ENCODE results near the gene L3MBTL1. TPM values are rescaled to one million over a fixed set of nuclear protein-coding genes. Genes with fewer than 3 reads are reported as not detected.

Gene L3MBTL1
- 10 to 100 TPM in 4 of 5 experiments, 1 to 10 TPM in 1; 8.6 to 24.7 (median 16.2) TPM for total RNA-seq
- 1 to 10 TPM in 1 of 2 donors, under 1 TPM in 1; 0.74 to 2.3 TPM for polyA plus RNA-seq
- 14.1 reads per million, percentile 43 among the genes with 10 or more reads in this experiment for total RNA-seq

- H3K27me3 ChIP-seq (ENCODE audit: control insufficient read depth in 2 of 2, insufficient read depth in 2 of 2, low read length in 2 of 2), result peaks cover 0 to 5% of the 10 kb centered on the region in 2 donors
- peak within 1 kb of the TSS; percentile 8 for H3K4me3 ChIP-seq (ENCODE audit: low read length)
- peak in 2 of 9 donors; percentile 9 to 38 for DNase-seq
- no peaks in the 10 kb centered on the region for H3K9me3 ChIP-seq (ENCODE audit: control insufficient read depth in 2 of 3, low read length in 3 of 3)
- no peaks in the 10 kb centered on the region for H3K36me3 ChIP-seq (ENCODE audit: control insufficient read depth in 2 of 3, insufficient read depth in 3 of 3, low read length in 3 of 3)
- peaks cover 0 to 12% (median 7%) of the 10 kb centered on the region in 7 donors for H3K4me1 Mint-ChIP-seq
- H3K9me3 Mint-ChIP-seq, result no peaks in the 10 kb centered on the region
- H3K27me3 Mint-ChIP-seq, result peaks cover 28 to 59% (median 44%) of the 10 kb centered on the region in 5 donors
- ATAC-seq, result peak; percentile 46
- H3K27ac Mint-ChIP-seq, result peak within 1 kb of the TSS in 1 of 9 donors; percentile 7
- H3K36me3 Mint-ChIP-seq, result peaks cover 0 to 4% (median 0%) of the 10 kb centered on the region in 5 donors
- ChIA-PET POLR2A (interaction anchor here (0.6 kb wide), 1 partner anchor 1504 kb away, joined by 3 read pairs; no protein-coding TSS in a partner anchor), CTCF (no interaction called here)
- intact Hi-C loops (cut with micrococcal nuclease), result no loop called here
- H3K4me3 Mint-ChIP-seq, result peak within 1 kb of the TSS; percentile 59 to 85 (median 66)
- peaks cover 0 to 4% of the 10 kb centered on the region in 2 donors for H3K4me1 ChIP-seq (ENCODE audit: control insufficient read depth in 2 of 2, insufficient read depth in 2 of 2, low read length in 2 of 2)
- no peak within 1 kb of the TSS for H3K27ac ChIP-seq (ENCODE audit: low read depth, low read length)
These were observed at the start of gene L3MBTL1 for GRCh38 chr20:43507150-43508080. L3MBTL1 (plus strand) TSS chr20:43507697; CDS start chr20:43513504, 5,807 bp downstream.

GRCh38 chr20:43458422-43458924 is 49.0 kb upstream of the L3MBTL1 start:
- no peaks in the 10 kb centered on the region for H3K27me3 ChIP-seq (ENCODE audit: control insufficient read depth in 2 of 2, insufficient read depth in 2 of 2, low read length in 2 of 2)
- Mint-ChIP-seq H3K27me3 (peaks cover 0 to 10% (median 4%) of the 10 kb centered on the region in 5 donors), H3K9me3 (no peaks in the 10 kb centered on the region), H3K4me3 (peak overlapping the region; percentile 79 to 100 (median 94)), H3K4me1 (peaks cover 27 to 55% (median 45%) of the 10 kb centered on the region in 7 donors), H3K27ac (peak overlapping the region; percentile 89 to 100 (median 99)), H3K36me3 (peaks cover 7 to 32% (median 28%) of the 10 kb centered on the region in 5 donors)
- DNase-seq (peak in 3 of 9 donors; percentile 19 to 75 (median 55)), ATAC-seq (no peak)
- no peaks in the 10 kb centered on the region for H3K9me3 ChIP-seq (ENCODE audit: control insufficient read depth in 2 of 3, low read length in 3 of 3)
- POLR2A ChIA-PET, result interaction anchor here (0.6 to 3.4 kb wide), 5 partner anchors 9 to 696 kb away, joined by 3 to 18 read pairs (median 6); partner anchors contain the start of gene IFT52
- H3K4me1 ChIP-seq (ENCODE audit: control insufficient read depth in 2 of 2, insufficient read depth in 2 of 2, low read length in 2 of 2), result peaks cover 10 to 29% of the 10 kb centered on the region in 2 donors
- intact Hi-C loops (cut with micrococcal nuclease), result loop anchor here (1.0 to 10.0 kb wide), 11 partner anchors 56 to 1959 kb away; partner anchors contain the start of genes YWHAB (in 2 of the 2), CHD6 (in 1 of the 2), FITM2 (in 1 of the 2) and PIGT (in 1 of the 2)
- CTCF ChIA-PET, result no interaction called here
- peaks cover 23 to 39% (median 27%) of the 10 kb centered on the region in 3 experiments for H3K36me3 ChIP-seq (ENCODE audit: control insufficient read depth in 2 of 3, insufficient read depth in 3 of 3, low read length in 3 of 3)
- H3K27ac ChIP-seq (ENCODE audit: low read depth, low read length), result peak overlapping the region; percentile 100
- H3K4me3 ChIP-seq (ENCODE audit: low read length), result peak overlapping the region; percentile 86

- peaks cover 27 to 63% (median 52%) of the 10 kb centered on the region in 7 donors for H3K4me1 Mint-ChIP-seq
- intact Hi-C loops (cut with micrococcal nuclease), result loop anchor here (2.0 to 10.0 kb wide), 10 partner anchors 466 to 1958 kb away; partner anchors contain the start of genes YWHAB (in 2 of the 2), CHD6 (in 1 of the 2), FITM2 (in 1 of the 2) and PIGT (in 1 of the 2)
These were observed 48.2 kb upstream of the L3MBTL1 start for GRCh38 chr20:43459022-43459942.

GRCh38 chr20:43460172-43460829 is 47.2 kb upstream of the L3MBTL1 start:
- ATAC-seq (no peak), DNase-seq (no peak)
- Mint-ChIP-seq H3K36me3 (peaks cover 7 to 43% (median 38%) of the 10 kb centered on the region in 5 donors), H3K4me3 (peak overlapping the region in 8 of 10 donors; percentile 28 to 99 (median 53)), H3K27ac (peak overlapping the region; percentile 2 to 84 (median 51)), H3K4me1 (peaks cover 27 to 68% (median 52%) of the 10 kb centered on the region in 7 donors), H3K27me3 (peaks cover 0 to under 1% (median 0%) of the 10 kb centered on the region in 5 donors), H3K9me3 (no peaks in the 10 kb centered on the region)
- Histone ChIP-seq H3K4me3 (ENCODE audit: low read length) (no peak overlapping the region), H3K9me3 (ENCODE audit: control insufficient read depth in 2 of 3, low read length in 3 of 3) (no peaks in the 10 kb centered on the region), H3K27me3 (ENCODE audit: control insufficient read depth in 2 of 2, insufficient read depth in 2 of 2, low read length in 2 of 2) (no peaks in the 10 kb centered on the region), H3K27ac (ENCODE audit: low read depth, low read length) (no peak overlapping the region), H3K36me3 (ENCODE audit: control insufficient read depth in 2 of 3, insufficient read depth in 3 of 3, low read length in 3 of 3) (peaks cover 27 to 58% (median 28%) of the 10 kb centered on the region in 3 experiments), H3K4me1 (ENCODE audit: control insufficient read depth in 2 of 2, insufficient read depth in 2 of 2, low read length in 2 of 2) (peaks cover 10 to 29% of the 10 kb centered on the region in 2 donors)
- intact Hi-C loops (cut with micrococcal nuclease), result no loop called here
- ChIA-PET CTCF (no interaction called here), POLR2A (no interaction called here)

More at GRCh38 chr20:43459022-43459942, 48.2 kb upstream of the L3MBTL1 start:
- ChIA-PET CTCF (no interaction called here), POLR2A (interaction anchor here (1.8 to 3.4 kb wide), 2 partner anchors 10 to 55 kb away, joined by 6 to 18 read pairs; no protein-coding TSS in a partner anchor)
- Mint-ChIP-seq H3K27ac (peak overlapping the region; percentile 77 to 100 (median 89)), H3K4me3 (peak overlapping the region; percentile 79 to 100 (median 92)), H3K27me3 (peaks cover 0 to 8% (median under 1%) of the 10 kb centered on the region in 5 donors), H3K36me3 (peaks cover 7 to 38% (median 37%) of the 10 kb centered on the region in 5 donors), H3K9me3 (no peaks in the 10 kb centered on the region)
- Histone ChIP-seq H3K9me3 (ENCODE audit: control insufficient read depth in 2 of 3, low read length in 3 of 3) (no peaks in the 10 kb centered on the region), H3K4me3 (ENCODE audit: low read length) (peak overlapping the region; percentile 86), H3K36me3 (ENCODE audit: control insufficient read depth in 2 of 3, insufficient read depth in 3 of 3, low read length in 3 of 3) (peaks cover 27 to 48% (median 28%) of the 10 kb centered on the region in 3 experiments), H3K4me1 (ENCODE audit: control insufficient read depth in 2 of 2, insufficient read depth in 2 of 2, low read length in 2 of 2) (peaks cover 10 to 29% of the 10 kb centered on the region in 2 donors), H3K27ac (ENCODE audit: low read depth, low read length) (peak overlapping the region; percentile 100), H3K27me3 (ENCODE audit: control insufficient read depth in 2 of 2, insufficient read depth in 2 of 2, low read length in 2 of 2) (no peaks in the 10 kb centered on the region)
- ATAC-seq (no peak), DNase-seq (peak in 1 of 9 donors; percentile 31)

GRCh38 chr20:43460830-43461200 is 46.7 kb upstream of the L3MBTL1 start:
- POLR2A ChIA-PET, result no interaction called here
- no peaks in the 10 kb centered on the region for H3K27me3 Mint-ChIP-seq
- peak overlapping the region in 9 of 10 donors; percentile 13 to 77 (median 34) for H3K4me3 Mint-ChIP-seq

More at GRCh38 chr20:43460830-43461200, 46.7 kb upstream of the L3MBTL1 start:
- CTCF ChIA-PET, result interaction anchor here (0.9 kb wide), 1 partner anchor 8 kb away, joined by 3 read pairs; no protein-coding TSS in a partner anchor
- Histone ChIP-seq H3K36me3 (ENCODE audit: control insufficient read depth in 2 of 3, insufficient read depth in 3 of 3, low read length in 3 of 3) (peaks cover 27 to 63% (median 28%) of the 10 kb centered on the region in 3 experiments), H3K27me3 (ENCODE audit: control insufficient read depth in 2 of 2, insufficient read depth in 2 of 2, low read length in 2 of 2) (no peaks in the 10 kb centered on the region), H3K9me3 (ENCODE audit: control insufficient read depth in 2 of 3, low read length in 3 of 3) (no peaks in the 10 kb centered on the region), H3K4me1 (ENCODE audit: control insufficient read depth in 2 of 2, insufficient read depth in 2 of 2, low read length in 2 of 2) (peaks cover 10 to 29% of the 10 kb centered on the region in 2 donors), H3K4me3 (ENCODE audit: low read length) (no peak overlapping the region), H3K27ac (ENCODE audit: low read depth, low read length) (no peak overlapping the region)
- peaks cover 7 to 45% (median 38%) of the 10 kb centered on the region in 5 donors for H3K36me3 Mint-ChIP-seq
- no peak for ATAC-seq
- intact Hi-C loops (cut with micrococcal nuclease), result no loop called here
- peak overlapping the region in 8 of 9 donors; percentile 2 to 84 (median 58) for H3K27ac Mint-ChIP-seq
- peaks cover 27 to 68% (median 52%) of the 10 kb centered on the region in 7 donors for H3K4me1 Mint-ChIP-seq
- H3K9me3 Mint-ChIP-seq, result no peaks in the 10 kb centered on the region
- DNase-seq, result no peak

Data from naive thymus-derived CD4-positive, alpha-beta T cell (primary cell).